Activated CD4-positive, CD25-positive, alpha-beta regulatory T cell treated with anti-CD3 and anti-CD28 coated beads, Interleukin-2, amount 50 U/mL, for 72 hours (primary cell): ENCODE measurements around the gene SHH.
"Not testable (repeated sequence)": the region's sequence is repeated elsewhere in the genome, so short reads cannot be mapped to it uniquely, and the experiment has no call there.

Source experiments
- DNase-seq: peaks from one replicate; pipeline ENCODE4 v3.0.0; 2021

Gene SHH

DNA sequence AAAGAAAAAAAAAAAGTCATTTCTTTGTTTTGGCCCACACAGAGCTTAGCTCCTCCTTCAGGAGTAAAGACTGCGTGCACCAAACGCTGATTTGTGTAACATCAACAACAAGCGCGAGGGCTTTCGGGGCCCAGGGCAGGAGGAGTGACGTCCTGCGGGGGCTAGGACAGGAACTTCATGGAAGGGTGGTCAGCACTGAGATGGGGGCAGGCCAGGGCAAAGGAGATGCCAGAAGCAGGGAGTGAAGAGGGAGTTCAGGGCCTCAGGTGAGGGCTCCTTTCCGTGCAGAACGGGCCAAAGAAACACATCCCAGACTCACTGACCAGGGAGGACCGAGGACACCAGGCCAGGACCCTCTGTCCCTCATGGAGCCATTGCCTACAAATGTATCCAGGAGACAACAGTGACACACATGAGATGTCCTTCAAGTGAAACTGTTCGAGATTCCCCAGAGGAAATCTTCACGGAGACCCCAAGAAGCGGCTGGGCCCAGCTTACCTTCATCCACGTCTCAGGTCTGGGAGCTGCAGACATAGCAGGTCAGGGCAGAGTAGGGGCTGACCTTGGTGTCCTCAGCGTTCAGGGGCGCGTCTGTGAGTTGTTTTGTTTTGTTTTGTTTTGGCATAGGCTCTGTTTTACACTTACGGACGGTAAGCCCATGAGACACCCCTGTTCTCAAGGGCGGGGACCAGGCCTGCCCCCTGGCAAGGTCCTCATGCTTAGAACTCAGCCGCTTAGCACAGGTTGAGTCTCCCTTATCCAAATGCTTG lies 30.4 kb upstream of the SHH start:
- DNase-seq = no peak

- DNase-seq = no peak
These were observed 28.6 kb upstream of the SHH start for GRCh38 chr7:155840909-155841308.

DNA sequence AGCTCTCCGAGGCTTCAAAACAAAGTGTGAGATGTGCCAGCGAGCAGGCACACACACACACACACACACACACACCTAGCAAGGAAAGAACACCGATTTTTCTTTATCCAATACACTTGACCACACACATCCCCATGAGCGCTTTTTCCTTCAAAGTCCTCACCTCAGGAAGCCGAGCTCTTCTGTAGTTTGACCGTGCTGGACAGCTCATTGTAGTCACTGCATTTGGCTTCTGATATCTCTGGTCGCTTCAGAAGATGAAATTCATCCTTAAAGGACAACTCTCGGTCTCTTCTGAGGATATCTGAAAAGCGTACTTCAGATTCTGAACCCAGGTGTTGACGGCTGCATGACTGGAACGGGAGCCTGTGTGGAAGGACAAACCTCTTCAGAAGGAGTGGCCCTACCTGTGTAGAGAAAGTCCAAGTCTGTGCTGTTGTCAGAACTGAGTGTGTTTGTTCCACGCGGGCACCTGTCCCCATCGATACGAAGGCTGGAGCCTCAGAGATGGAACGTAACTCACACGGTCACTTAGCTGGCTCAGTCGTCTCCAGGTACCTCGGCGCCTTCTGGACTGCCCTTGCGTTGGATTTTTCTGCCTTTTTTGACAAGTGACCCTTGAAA lies 28.1 kb upstream of the SHH start:
- no peak for DNase-seq

DNA sequence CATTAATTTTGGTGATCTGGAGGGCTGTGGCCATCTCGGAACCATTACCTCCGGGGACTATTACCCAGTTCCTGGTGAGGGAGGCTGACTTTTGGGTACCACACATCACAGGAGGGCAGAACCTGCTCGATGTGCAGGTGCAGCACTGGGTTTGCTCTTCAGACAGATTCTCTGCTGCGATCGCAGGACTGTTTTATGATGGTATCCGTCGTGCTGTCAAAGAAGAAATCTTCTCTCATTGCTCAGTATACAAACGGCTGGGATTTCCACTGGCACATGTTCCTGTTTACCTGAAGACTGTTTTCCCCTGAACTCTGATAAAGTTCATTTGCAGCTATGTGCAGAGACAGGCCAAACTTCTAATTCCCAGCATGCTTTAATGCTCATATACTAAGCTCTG lies 27.2 kb upstream of the SHH start:
- no peak for DNase-seq

GRCh38 chr7:155838312-155838711 lies 26.0 kb upstream of the SHH start:
- not testable (repeated sequence) for DNase-seq

- DNase-seq = no peak
These were observed 24.8 kb upstream of the SHH start for GRCh38 chr7:155837126-155837479.

DNA sequence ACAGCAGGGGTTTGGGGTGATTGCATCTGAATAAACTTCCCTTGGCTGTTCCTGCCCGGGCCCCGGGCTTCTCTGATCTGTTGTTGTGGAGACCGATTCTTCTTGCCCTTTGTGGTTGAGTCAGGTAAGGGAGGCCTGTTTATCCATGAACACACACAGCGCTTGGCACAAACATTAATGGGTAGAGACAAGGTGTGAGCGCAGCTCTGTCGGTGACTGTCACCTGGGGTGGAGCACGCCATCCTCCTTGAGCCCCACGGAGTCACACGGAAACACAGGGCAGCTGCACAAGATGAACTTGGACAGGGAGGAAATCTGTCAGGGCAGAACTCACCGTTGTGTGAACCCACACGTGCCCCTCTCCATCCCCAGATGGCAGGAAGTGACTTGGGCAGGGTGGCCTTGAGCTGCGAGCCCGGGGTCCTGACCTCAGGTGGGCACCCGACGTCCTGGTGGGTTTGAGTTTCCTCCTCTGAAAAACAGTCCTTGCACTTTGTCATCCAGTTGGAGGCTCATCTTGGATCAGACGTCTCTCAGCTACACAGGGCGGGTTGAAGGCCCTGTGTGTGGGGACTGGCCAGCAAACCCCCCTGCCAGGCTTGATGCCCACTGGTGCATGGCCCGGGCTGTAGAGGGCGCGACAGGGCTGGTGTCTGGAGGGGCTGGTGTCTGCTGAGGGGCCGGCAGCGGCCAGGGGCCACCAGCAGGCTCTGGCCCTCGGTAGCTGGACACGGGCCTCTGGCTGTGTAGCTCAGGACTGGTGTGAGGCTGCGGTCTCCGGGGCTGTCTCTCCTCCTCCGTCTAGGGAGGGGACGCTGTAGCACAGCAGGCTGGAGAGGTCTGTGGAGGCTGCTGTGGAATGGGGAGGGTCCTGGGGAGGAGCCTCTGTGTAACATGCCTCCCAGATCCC lies 24.2 kb upstream of the SHH start:
- no peak for DNase-seq

GRCh38 chr7:155835446-155836215 lies 23.4 kb upstream of the SHH start:
- no peak for DNase-seq

- DNase-seq = no peak
These were observed 22.3 kb upstream of the SHH start for GRCh38 chr7:155834486-155835048.

DNA sequence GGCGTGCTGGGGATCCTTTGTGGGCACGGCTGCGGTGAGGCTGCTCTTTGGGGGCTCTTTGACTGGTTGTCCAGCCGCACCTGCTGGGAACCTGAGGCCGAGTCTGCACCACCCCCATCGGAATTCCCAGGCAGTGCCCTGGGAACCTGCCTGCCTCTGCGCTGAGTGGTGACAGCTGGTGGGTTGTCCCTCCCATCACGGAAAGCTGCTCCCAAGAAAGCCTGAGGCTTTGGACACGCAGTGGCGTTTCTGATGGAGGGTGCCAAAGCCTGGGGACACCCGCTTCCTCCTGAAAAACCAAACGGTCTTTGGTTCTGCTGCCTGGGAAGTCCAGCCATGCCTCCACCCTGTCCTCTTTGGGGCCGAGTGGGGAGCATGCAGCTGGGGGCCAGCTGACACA lies 21.4 kb upstream of the SHH start:
- no peak for DNase-seq

GRCh38 chr7:155832581-155832981 lies 20.3 kb upstream of the SHH start:
- no peak for DNase-seq

DNA sequence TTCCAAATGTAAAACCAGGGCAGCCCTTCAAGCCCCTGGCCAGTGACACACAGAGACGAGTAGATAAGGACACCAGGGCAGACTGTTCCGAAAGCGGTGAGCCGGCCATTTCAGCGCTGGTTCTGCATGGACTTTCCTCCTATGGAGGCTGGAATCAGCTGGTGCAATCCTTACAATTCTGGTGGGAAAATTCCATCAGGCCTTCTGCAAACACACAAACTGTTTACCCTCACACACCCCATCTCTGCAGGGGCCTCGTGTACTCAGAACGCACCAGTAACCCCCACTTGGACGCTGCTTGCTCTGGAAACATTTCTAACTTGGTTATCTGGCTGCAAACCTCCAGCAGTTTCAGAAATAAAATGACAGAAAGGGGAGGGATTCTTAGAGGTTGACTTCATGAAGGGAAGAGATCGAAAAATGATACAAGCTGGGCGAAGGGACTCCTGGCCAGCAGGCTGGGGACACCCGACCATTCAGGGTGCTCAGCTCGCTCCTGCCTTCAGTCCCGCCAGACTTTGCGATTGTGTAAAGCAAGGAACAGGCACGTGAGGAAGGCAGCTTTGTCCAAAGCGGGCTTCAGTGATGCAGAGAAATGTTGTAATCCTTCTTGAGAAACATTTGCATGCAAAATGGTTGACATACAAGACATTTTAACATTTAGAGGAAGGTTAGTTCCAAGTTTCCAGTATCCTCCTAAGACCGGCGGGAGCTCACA lies 19.7 kb upstream of the SHH start:
- no peak for DNase-seq

DNA sequence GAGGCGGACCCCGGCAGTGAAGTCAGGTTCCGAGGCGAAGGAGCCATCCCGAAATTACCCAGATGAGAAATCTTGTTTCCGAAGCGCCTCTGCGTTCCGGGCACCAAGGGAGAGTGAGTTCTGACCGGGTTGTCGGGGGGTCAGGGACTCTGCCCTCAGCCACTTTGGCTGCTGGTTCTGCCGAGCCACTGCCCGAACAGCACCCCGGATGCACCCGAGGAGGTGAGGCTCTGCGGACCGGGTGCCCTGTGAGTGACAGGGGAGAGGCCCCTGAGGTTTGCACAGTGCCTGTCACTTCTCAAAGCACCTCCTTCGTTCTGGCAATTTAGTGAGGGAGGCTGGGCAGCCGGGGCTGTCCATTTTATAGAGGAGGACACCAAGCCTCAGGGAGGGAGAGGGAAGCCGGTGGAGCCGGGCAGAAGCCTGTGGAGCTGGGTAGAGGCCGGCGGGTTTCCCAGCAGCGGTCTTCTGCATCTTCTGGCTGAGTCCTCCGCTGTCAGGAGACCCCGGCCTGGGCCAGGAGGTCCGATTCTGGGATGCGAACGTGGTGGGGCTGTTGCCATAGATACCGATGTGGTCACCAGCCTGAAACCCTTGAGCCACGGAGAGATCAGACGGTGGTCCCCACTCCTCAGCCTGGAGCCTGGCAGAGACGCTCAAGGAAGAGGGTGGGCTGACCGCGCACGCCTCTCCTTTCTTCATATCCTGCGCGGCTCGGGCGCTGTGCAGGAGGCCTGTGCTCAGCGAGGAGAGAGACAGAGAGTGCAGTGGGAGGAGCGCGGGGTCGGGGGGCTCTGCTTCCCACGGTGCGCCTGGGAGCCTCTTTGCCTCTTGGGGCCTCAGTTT lies 18.9 kb upstream of the SHH start:
- no peak for DNase-seq

DNA sequence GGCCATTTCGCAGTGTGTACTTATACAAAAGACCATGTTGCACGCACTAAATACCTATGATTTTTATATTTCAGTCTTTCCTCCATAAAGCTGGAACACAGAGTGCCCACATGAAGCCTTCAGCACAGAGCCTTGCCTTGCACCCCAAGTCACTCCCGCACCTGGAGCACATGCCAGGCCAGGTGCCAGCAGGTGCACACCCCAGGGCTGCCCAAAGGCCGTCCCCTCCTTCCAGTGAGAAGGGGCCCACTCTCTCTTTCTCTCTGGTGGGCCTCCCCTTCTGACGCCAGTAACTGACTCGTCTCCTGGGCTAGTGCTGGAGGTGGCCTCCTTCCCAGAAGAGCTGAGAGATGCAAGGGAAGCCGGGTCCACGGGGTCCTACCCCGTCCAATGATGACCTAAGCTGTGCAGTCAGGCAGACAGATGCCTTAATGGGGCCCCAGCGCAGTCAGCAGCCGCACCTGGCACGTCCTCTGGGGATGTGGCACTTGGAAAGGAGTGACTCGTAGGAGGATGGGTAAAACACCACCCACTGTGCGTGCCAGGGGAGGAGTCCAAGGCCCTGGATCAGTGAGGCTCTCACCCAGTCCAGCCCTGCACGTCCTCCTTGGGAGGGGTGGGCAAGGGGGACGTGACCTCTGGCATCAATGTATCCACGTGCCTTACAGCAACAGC lies 17.7 kb upstream of the SHH start:
- no peak for DNase-seq

- no peak for DNase-seq
These were observed 13.1 kb upstream of the SHH start for GRCh38 chr7:155825336-155825735.

- no peak for DNase-seq
These were observed 12.1 kb upstream of the SHH start for GRCh38 chr7:155824227-155824886.

DNA sequence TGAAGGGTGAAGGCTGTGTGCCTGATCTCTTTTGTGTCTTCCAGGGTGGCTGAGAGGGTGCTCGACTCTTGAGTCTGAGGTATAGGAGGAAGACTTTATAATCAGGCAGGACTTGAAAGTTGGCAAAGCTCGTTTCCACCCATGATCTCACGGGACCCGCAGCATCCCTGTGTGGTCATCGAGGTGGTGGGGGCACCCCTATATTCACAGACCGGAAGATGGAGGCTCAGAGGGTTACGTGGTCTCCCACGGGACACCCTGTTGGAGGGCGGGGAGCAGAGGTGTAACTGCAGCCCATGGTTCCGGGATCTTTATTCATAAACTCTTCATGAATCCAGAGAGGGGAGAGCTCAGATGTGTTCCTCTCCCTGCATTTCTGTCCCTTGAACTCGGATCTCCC lies 9.6 kb upstream of the SHH start:
- no peak for DNase-seq

DNA sequence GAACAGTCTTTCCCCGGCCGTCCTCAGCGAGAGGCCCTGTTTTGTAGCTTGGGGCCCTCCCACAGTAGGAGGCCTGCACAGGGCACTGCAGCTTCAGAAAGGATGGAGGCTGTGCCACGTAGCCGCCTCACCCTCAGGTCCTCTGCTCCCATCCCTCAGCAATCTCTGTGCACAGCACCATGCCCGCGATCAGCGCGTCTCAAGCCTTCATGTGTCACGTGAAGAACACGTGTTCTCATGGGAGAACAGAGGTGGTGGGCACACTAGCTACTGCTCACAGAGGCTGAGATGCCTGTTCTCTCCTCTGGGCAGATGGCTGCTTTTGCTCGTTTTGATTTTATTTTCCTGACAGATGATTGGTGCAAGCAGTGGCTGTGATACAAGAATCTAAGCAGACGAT lies 8.5 kb upstream of the SHH start:
- no peak for DNase-seq

- DNase-seq = no peak
These were observed 8.0 kb upstream of the SHH start for GRCh38 chr7:155820246-155820645.

- DNase-seq = no peak
These were observed 6.9 kb upstream of the SHH start for GRCh38 chr7:155819186-155819585.
